ENCODE measurements around the gene KRTAP10-2.
"Not testable (repeated sequence)": the region's sequence is repeated elsewhere in the genome, so short reads cannot be mapped to it uniquely, and the experiment has no call there.

The KRTAP10-2 gene, protein sequence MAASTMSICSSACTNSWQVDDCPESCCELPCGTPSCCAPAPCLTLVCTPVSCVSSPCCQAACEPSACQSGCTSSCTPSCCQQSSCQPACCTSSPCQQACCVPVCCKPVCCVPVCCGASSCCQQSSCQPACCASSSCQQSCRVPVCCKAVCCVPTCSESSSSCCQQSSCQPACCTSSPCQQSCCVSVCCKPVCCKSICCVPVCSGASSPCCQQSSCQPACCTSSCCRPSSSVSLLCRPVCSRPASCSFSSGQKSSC

DNA sequence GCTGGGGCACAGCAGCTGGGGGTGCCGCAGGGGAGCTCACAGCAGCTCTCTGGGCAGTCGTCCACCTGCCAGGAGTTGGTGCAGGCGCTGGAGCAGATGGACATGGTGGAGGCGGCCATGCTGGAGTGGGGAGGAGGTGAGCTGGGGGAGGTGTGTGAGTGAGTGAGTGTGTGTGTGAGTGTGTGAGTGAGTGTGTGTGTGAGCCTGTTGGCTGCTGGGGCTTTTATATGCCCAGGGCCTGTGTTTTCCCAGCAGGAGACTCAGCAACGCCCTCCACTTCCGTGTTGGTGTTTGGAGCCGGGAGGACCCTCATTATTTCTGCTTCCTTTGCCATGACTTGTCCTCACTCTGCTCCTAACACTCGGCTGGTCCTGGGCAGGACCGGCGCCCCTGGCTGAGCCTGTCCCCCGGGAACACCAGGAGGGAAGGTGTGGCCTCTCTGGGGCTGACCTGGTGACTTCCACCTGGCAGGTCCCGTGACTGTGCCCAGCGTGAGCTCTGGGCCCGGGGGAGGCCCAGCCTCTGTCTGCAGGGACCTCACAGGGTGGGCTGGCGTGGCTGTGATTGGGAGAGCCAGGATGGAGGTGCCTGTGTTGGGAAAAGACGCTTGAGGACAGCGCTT lies at the start of gene KRTAP10-2:
Gene KRTAP10-2, minus strand, starts transcription at position 166 of the 622 bp plus-strand sequence. Its CDS starts 47 bp downstream, at position 119.
- TF ChIP-seq CTCF (IDR thresholded peaks at IDR 0.05), result no peak
- no peak within 1 kb of the TSS for H3K27ac ChIP-seq
- DNase-seq (ENCODE audit: low spot score), result peak; percentile 64
- H3K4me3 ChIP-seq, result no peak within 1 kb of the TSS

GRCh38 chr21:44601091-44601490 lies 49.8 kb upstream of the KRTAP10-2 start:
- DNase-seq (ENCODE audit: low spot score); H3K27ac ChIP-seq; H3K4me3 ChIP-seq: not testable (repeated sequence)

DNA sequence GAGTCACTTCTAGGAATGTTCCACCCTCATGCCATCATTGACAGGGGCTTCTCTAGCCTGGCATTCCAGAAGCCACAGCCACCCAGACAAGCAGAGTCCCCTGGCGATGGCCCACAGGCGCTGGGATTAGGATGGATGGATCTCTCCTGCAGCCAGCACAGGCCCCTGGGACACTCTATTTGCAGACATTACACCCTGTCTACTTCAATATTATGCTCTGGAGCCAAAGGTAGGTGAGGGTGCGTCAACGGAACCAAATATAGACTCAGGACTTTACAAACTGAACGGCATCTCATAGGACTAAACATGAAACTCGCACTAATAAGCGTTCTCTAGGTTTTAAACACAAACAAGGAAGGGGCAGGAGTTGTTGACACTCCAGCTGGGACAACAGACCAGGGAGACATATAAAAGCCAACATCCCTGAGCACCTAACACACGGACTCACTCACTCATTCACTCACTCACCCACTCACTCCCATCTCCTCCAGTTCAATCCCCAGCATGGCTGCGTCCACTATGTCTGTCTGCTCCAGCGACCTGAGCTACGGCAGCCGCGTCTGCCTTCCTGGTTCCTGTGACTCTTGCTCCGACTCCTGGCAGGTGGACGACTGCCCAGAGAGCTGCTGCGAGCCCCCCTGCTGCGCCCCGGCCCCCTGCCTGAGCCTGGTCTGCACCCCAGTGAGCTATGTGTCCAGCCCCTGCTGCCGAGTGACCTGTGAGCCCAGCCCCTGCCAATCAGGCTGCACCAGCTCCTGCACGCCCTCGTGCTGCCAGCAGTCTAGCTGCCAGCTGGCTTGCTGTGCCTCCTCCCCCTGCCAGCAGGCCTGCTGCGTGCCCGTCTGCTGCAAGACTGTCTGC lies 49.0 kb upstream of the KRTAP10-2 start, which contains the start of gene KRTAP10-7:
Gene KRTAP10-7, plus strand, starts transcription at position 480 of the 861 bp plus-strand sequence. Its CDS starts 25 bp downstream, at position 505.
- not testable (repeated sequence) for H3K27ac ChIP-seq; H3K4me3 ChIP-seq; DNase-seq (ENCODE audit: low spot score)

- no peak for TF ChIP-seq CTCF (IDR thresholded peaks at IDR 0.05)
- Histone ChIP-seq H3K4me3 (no peak overlapping the region), H3K27ac (no peak overlapping the region)
- DNase-seq (ENCODE audit: low spot score), result no peak
Observed at GRCh38 chr21:44599264-44600029, 48.1 kb upstream of the KRTAP10-2 start.

DNA sequence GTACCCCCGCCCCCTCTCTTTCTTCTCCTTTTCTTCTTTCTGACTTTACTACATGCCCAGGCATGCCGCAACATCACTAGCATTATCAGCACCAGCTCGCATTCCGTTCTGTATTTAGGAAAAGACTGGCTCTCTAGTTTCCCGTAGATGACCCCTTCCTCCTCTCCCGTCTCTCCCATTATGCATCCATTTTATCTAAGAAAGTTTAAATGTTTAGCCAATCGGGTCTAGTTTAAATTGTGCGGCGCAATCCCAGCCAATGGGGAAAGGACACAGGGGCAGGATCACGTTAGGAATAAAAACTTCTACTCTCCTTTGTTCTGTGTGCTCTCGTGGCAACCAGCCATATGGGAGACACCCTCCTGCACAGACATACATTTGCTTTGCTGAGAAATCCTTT lies 46.8 kb upstream of the KRTAP10-2 start:
- no peak overlapping the region for H3K27ac ChIP-seq
- no peak for DNase-seq (ENCODE audit: low spot score)
- H3K4me3 ChIP-seq, result no peak overlapping the region
- TF ChIP-seq CTCF (IDR thresholded peaks at IDR 0.05), result no peak

GRCh38 chr21:44596068-44596725 lies 44.9 kb upstream of the KRTAP10-2 start:
- TF ChIP-seq CTCF (IDR thresholded peaks at IDR 0.05), result no peak
- no peak for DNase-seq (ENCODE audit: low spot score)
- H3K4me3 ChIP-seq, result no peak overlapping the region
- no peak overlapping the region for H3K27ac ChIP-seq

GRCh38 chr21:44595524-44595923 lies 44.2 kb upstream of the KRTAP10-2 start:
- Histone ChIP-seq H3K27ac (no peak overlapping the region), H3K4me3 (no peak overlapping the region)
- TF ChIP-seq CTCF (IDR thresholded peaks at IDR 0.05), result no peak
- DNase-seq (ENCODE audit: low spot score), result no peak

All from coronary artery (tissue), 2 donors.